Mesendoderm (in vitro differentiated cells): ENCODE results near the gene VIPR2. TPM values are rescaled to one million over a fixed set of nuclear protein-coding genes. Genes with fewer than 3 reads are reported as not detected.

ENCODE experiments used
- DNase-seq: peaks from one replicate; pipeline ENCODE4 v3.0.0; 2013
- H2AK5ac ChIP-seq: 2 replicates; pipeline ENCODE4 v1.6.1; 2013; ENCODE audit warnings: low read length, inconsistent platforms
- H2BK120ac ChIP-seq: 2 replicates; pipeline ENCODE4 v1.6.1; 2013; ENCODE audit warnings: low read depth, mild to moderate bottlenecking, low read length, moderate library complexity, mixed read lengths
- H2BK15ac ChIP-seq: replicated peaks from 2 replicates; pipeline ENCODE4 v1.6.1; 2013; ENCODE audit warnings: low read depth, mild to moderate bottlenecking, moderate library complexity
- H2BK5ac ChIP-seq: 2 replicates; pipeline ENCODE4 v1.6.1; 2013; ENCODE audit warnings: low read length, inconsistent platforms
- H3K18ac ChIP-seq: 2 replicates; pipeline ENCODE4 v1.6.1; 2013; ENCODE audit warnings: mild to moderate bottlenecking, low read length, mixed read lengths
- H3K23ac ChIP-seq: one replicate; pipeline ENCODE4 v1.6.1; 2013; ENCODE audit warnings: low read length
- H3K27ac ChIP-seq: 2 replicates; pipeline ENCODE4 v1.5.1; 2013; ENCODE audit warnings: low read depth, mild to moderate bottlenecking, inconsistent platforms, low read length, moderate library complexity
- H3K27me3 ChIP-seq: 2 replicates; pipeline ENCODE4 v1.6.1; 2013; ENCODE audit warnings: low read length, control low read depth, mild to moderate bottlenecking, inconsistent platforms; ENCODE audit not compliant: insufficient read depth, poor library complexity
- H3K36me3 ChIP-seq: 2 replicates; pipeline ENCODE4 v1.6.1; 2013; ENCODE audit warnings: low read length, inconsistent platforms; ENCODE audit not compliant: control insufficient read depth, insufficient read depth
- H3K4ac ChIP-seq: one replicate; pipeline ENCODE4 v1.6.1; 2013; ENCODE audit warnings: low read depth, mild to moderate bottlenecking, low read length, moderate library complexity
- H3K4me1 ChIP-seq: 2 replicates; pipeline ENCODE4 v1.6.1; 2013; ENCODE audit warnings: low read depth, low read length, inconsistent platforms; ENCODE audit not compliant: control insufficient read depth
- H3K4me2 ChIP-seq: 2 replicates; pipeline ENCODE4 v1.6.1; 2013; ENCODE audit warnings: low read length
- H3K4me3 ChIP-seq: 2 replicates; pipeline ENCODE4 v1.5.1; 2013; ENCODE audit warnings: mild to moderate bottlenecking, low read length
- H3K56ac ChIP-seq: one replicate; pipeline ENCODE4 v1.6.1; 2013; ENCODE audit warnings: low read length
- H3K79me1 ChIP-seq: 2 replicates; pipeline ENCODE4 v1.6.1; 2013; ENCODE audit warnings: low read length, inconsistent platforms
- H3K79me2 ChIP-seq: 2 replicates; pipeline ENCODE4 v1.6.1; 2013; ENCODE audit warnings: mild to moderate bottlenecking, low read length; ENCODE audit not compliant: control insufficient read depth, insufficient read depth
- H3K9ac ChIP-seq: 2 replicates; pipeline ENCODE4 v1.6.1; 2013; ENCODE audit warnings: low read length, inconsistent platforms
- H4K5ac ChIP-seq: one replicate; pipeline ENCODE4 v1.6.1; 2013; ENCODE audit warnings: low read length
- H4K8ac ChIP-seq: one replicate; pipeline ENCODE4 v1.6.1; 2013; ENCODE audit warnings: low read depth, mild to moderate bottlenecking, control low read depth, low read length, moderate library complexity
- WGBS: extraction: QIAGEN DNeasy Blood & Tissue Kit; methylation state at CpG from one replicate; pipeline ENCODE4 v1.1.7; 2013; ENCODE audit warnings: low lambda C conversion rate, missing lambda C conversion rate; ENCODE audit not compliant: insufficient coverage; ENCODE audit errors: extremely low coverage; 5-methylcytosine and 5-hydroxymethylcytosine counted together
- polyA plus RNA-seq, 2 experiments: library from polyadenylated mRNA; stranded (reverse); fragments of 200-250 nt; gene quantifications; one replicate each; pipeline ENCODE4 v1.2.3, GENCODE V29; 2013

VIPR2 gene
- 0.35 TPM for polyA plus RNA-seq (2013, experiment 1 of 2)
- 0.29 TPM for polyA plus RNA-seq (2013, experiment 2 of 2)

- H2BK120ac ChIP-seq, result no peak within 1 kb of the TSS
- no peak within 1 kb of the TSS for H2BK15ac ChIP-seq
- peaks cover 23% of the 10 kb centered on the region for H3K27me3 ChIP-seq
- H2AK5ac ChIP-seq, result no peak within 1 kb of the TSS
- no peak for DNase-seq
- no peak within 1 kb of the TSS for H3K23ac ChIP-seq
- H2BK5ac ChIP-seq, result no peak within 1 kb of the TSS
- H3K56ac ChIP-seq, result peak within 1 kb of the TSS; percentile 60
- H3K4ac ChIP-seq, result no peak within 1 kb of the TSS
- no peaks in the 10 kb centered on the region for H3K79me2 ChIP-seq
- H3K4me2 ChIP-seq, result peak within 1 kb of the TSS; percentile 57
- no peaks in the 10 kb centered on the region for H3K36me3 ChIP-seq
- peak within 1 kb of the TSS; percentile 26 for H3K4me3 ChIP-seq
- H4K5ac ChIP-seq, result no peak within 1 kb of the TSS
- H3K9ac ChIP-seq, result peak within 1 kb of the TSS; percentile 8
- peaks cover 4% of the 10 kb centered on the region for H3K4me1 ChIP-seq
- H3K27ac ChIP-seq, result no peak within 1 kb of the TSS
- WGBS, result no CpG with 5 or more reads among the region's 88 CpGs
- H3K79me1 ChIP-seq, result no peaks in the 10 kb centered on the region
- no peak within 1 kb of the TSS for H3K18ac ChIP-seq
- H4K8ac ChIP-seq, result no peak within 1 kb of the TSS
These were observed at the start of gene VIPR2 for GRCh38 chr7:159144758-159145489. VIPR2 (minus strand) TSS chr7:159144867; CDS start chr7:159144771, 96 bp downstream.

GRCh38 chr7:159193543-159194090 is 49.0 kb upstream of the VIPR2 start:
- no peaks in the 10 kb centered on the region for H3K4me1 ChIP-seq
- no peak overlapping the region for H3K23ac ChIP-seq
- WGBS, result no CpG with 5 or more reads among the region's 4 CpGs
- no peak overlapping the region for H2AK5ac ChIP-seq
- H3K27me3 ChIP-seq, result no peaks in the 10 kb centered on the region
- H3K79me1 ChIP-seq, result no peaks in the 10 kb centered on the region
- H2BK120ac ChIP-seq, result no peak overlapping the region
- H4K8ac ChIP-seq, result no peak overlapping the region
- H3K18ac ChIP-seq, result no peak overlapping the region
- H2BK15ac ChIP-seq, result no peak overlapping the region
- H3K27ac ChIP-seq, result no peak overlapping the region
- H2BK5ac ChIP-seq, result no peak overlapping the region
- no peaks in the 10 kb centered on the region for H3K79me2 ChIP-seq
- no peak overlapping the region for H3K4me3 ChIP-seq
- no peak overlapping the region for H3K9ac ChIP-seq
- no peak overlapping the region for H3K4me2 ChIP-seq
- H3K36me3 ChIP-seq, result no peaks in the 10 kb centered on the region
- H3K56ac ChIP-seq, result no peak overlapping the region
- no peak overlapping the region for H3K4ac ChIP-seq
- DNase-seq, result no peak
- no peak overlapping the region for H4K5ac ChIP-seq

GRCh38 chr7:159192725-159193453 is 48.2 kb upstream of the VIPR2 start:
- Histone ChIP-seq H4K8ac (no peak overlapping the region), H3K18ac (no peak overlapping the region), H3K36me3 (no peaks in the 10 kb centered on the region), H4K5ac (no peak overlapping the region), H3K27ac (no peak overlapping the region), H3K79me1 (no peaks in the 10 kb centered on the region), H3K4me1 (no peaks in the 10 kb centered on the region), H2BK5ac (no peak overlapping the region), H3K9ac (no peak overlapping the region), H2BK15ac (no peak overlapping the region), H3K4me2 (no peak overlapping the region), H3K23ac (no peak overlapping the region), H3K4me3 (no peak overlapping the region), H3K56ac (no peak overlapping the region), H2AK5ac (no peak overlapping the region), H3K79me2 (no peaks in the 10 kb centered on the region), H3K4ac (no peak overlapping the region), H2BK120ac (no peak overlapping the region), H3K27me3 (no peaks in the 10 kb centered on the region)
- WGBS, result no CpG with 5 or more reads among the region's 13 CpGs
- DNase-seq, result no peak

- WGBS, result no CpG with 5 or more reads among the region's 3 CpGs
- no peaks in the 10 kb centered on the region for H3K4me1 ChIP-seq
- no peak overlapping the region for H3K4me3 ChIP-seq
- H3K36me3 ChIP-seq, result no peaks in the 10 kb centered on the region
- no peak overlapping the region for H3K18ac ChIP-seq
- no peak overlapping the region for H3K4me2 ChIP-seq
- no peak overlapping the region for H3K56ac ChIP-seq
- no peak overlapping the region for H2BK120ac ChIP-seq
- no peak overlapping the region for H3K23ac ChIP-seq
- H3K79me2 ChIP-seq, result no peaks in the 10 kb centered on the region
- H3K27ac ChIP-seq, result no peak overlapping the region
- no peak overlapping the region for H4K5ac ChIP-seq
- H3K9ac ChIP-seq, result no peak overlapping the region
- no peak overlapping the region for H2BK5ac ChIP-seq
- no peaks in the 10 kb centered on the region for H3K79me1 ChIP-seq
- no peak for DNase-seq
- no peak overlapping the region for H2AK5ac ChIP-seq
- H4K8ac ChIP-seq, result no peak overlapping the region
- H3K4ac ChIP-seq, result no peak overlapping the region
- H2BK15ac ChIP-seq, result no peak overlapping the region
- H3K27me3 ChIP-seq, result no peaks in the 10 kb centered on the region
These were observed 47.3 kb upstream of the VIPR2 start for GRCh38 chr7:159192013-159192412.

- Histone ChIP-seq H3K27me3 (no peaks in the 10 kb centered on the region), H3K36me3 (no peaks in the 10 kb centered on the region), H3K23ac (no peak overlapping the region), H2AK5ac (no peak overlapping the region), H3K9ac (no peak overlapping the region), H3K4me3 (no peak overlapping the region), H3K4ac (no peak overlapping the region), H4K8ac (no peak overlapping the region), H3K79me2 (no peaks in the 10 kb centered on the region), H3K27ac (no peak overlapping the region), H3K56ac (no peak overlapping the region), H2BK15ac (no peak overlapping the region), H2BK5ac (no peak overlapping the region), H3K79me1 (no peaks in the 10 kb centered on the region), H2BK120ac (no peak overlapping the region), H3K4me2 (no peak overlapping the region), H3K18ac (no peak overlapping the region), H4K5ac (no peak overlapping the region), H3K4me1 (no peaks in the 10 kb centered on the region)
- no CpG with 5 or more reads among the region's 11 CpGs for WGBS
- DNase-seq, result no peak
These were observed 46.6 kb upstream of the VIPR2 start for GRCh38 chr7:159191236-159191635.
